Keratinocyte (primary cell): ENCODE results near the gene RAB39A.

Experiments used
- CTCF ChIP-seq, 3 experiments: IDR thresholded peaks in 1 of 3; conservative IDR thresholded peaks in 1 of 3; optimal IDR thresholded peaks in 1 of 3; 2 replicates in 2 of 3; 3 replicates in 1 of 3; pipeline versions ENCODE3 to v1.5.1; 2011; ENCODE audit warnings: low read length in 3 of 3, mild to moderate bottlenecking in 3 of 3, moderate library complexity in 2 of 3, control low read depth in 1 of 3, inconsistent platforms in 1 of 3; ENCODE audit not compliant: insufficient read depth in 2 of 3; ENCODE audit errors: extremely low read depth in 1 of 3
- EZH2 ChIP-seq: IDR thresholded peaks from one replicate; pipeline ENCODE4 v1.6.1; 2012; ENCODE audit warnings: inconsistent platforms, mild to moderate bottlenecking, low read length, moderate library complexity

- TF ChIP-seq CTCF (optimal IDR thresholded peaks at IDR 0.05 in 1 of 3, IDR thresholded peaks at IDR 0.05 in 1 of 3, conservative IDR thresholded peaks at IDR 0.05 in 1 of 3; ENCODE audit: extremely low read depth in 1 of 3, insufficient read depth in 2 of 3, low read length in 3 of 3) (no peak), EZH2 (no peak)
Measured at GRCh38 chr11:107924306-107924705, 3.9 kb upstream of the RAB39A start.
